ENCODE results near the gene AGAP4.
"Not testable (repeated sequence)": the region's sequence is repeated elsewhere in the genome, so short reads cannot be mapped to it uniquely, and the experiment has no call there.

GRCh38 chr10:45864264-45864663 lies 17.0 kb upstream of the AGAP4 start:
- TF ChIP-seq HDGF (IDR thresholded peaks at IDR 0.05; ENCODE audit: borderline replicate concordance); NFRKB (IDR thresholded peaks at IDR 0.05): not testable (repeated sequence)
- TF ChIP-seq, protein P1, sequence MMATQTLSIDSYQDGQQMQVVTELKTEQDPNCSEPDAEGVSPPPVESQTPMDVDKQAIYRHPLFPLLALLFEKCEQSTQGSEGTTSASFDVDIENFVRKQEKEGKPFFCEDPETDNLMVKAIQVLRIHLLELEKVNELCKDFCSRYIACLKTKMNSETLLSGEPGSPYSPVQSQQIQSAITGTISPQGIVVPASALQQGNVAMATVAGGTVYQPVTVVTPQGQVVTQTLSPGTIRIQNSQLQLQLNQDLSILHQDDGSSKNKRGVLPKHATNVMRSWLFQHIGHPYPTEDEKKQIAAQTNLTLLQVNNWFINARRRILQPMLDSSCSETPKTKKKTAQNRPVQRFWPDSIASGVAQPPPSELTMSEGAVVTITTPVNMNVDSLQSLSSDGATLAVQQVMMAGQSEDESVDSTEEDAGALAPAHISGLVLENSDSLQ (IDR thresholded peaks at IDR 0.05): not testable (repeated sequence)

Data from HEK293T (cell line).